Neural cell (in vitro differentiated cells): ENCODE data around the gene STPG3. TPM values are rescaled to one million over a fixed set of nuclear protein-coding genes. Genes with fewer than 3 reads are reported as not detected.

Source experiments
- H2AFZ ChIP-seq: fragments of 200-600, 300-800 bp; sonication (generic), shearing (Covaris generic); 2 replicates; pipeline ENCODE4 v1.6.0; 2014; ENCODE audit warnings: low read depth, mild to moderate bottlenecking, antibody characterized with exemption, low read length, moderate library complexity
- H3F3A ChIP-seq: fragments of 200-600 bp; shearing (Covaris generic); 2 replicates; pipeline ENCODE4 v1.6.1; 2016; ENCODE audit warnings: mild to moderate bottlenecking, moderate library complexity, mixed read lengths, antibody characterized with exemption, low read length; ENCODE audit not compliant: insufficient read depth, poor library complexity, severe bottlenecking
- H3K27ac ChIP-seq: fragments of 200-600, 300-800 bp; sonication (generic), shearing (Covaris generic); 2 replicates; pipeline ENCODE4 v1.5.1; 2014; ENCODE audit warnings: mild to moderate bottlenecking, low read length, moderate library complexity
- H3K27me3 ChIP-seq: fragments of 300-800, 200-600 bp; sonication (generic), shearing (Covaris generic); 2 replicates; pipeline ENCODE4 v1.6.0; 2014; ENCODE audit warnings: mild to moderate bottlenecking, low read depth, low read length, moderate library complexity; ENCODE audit not compliant: insufficient read depth
- H3K36me3 ChIP-seq: fragments of 300-800, 200-600 bp; sonication (generic), shearing (Covaris generic); 2 replicates; pipeline ENCODE4 v1.5.1; 2014; ENCODE audit warnings: mild to moderate bottlenecking, antibody characterized with exemption, low read length, moderate library complexity; ENCODE audit not compliant: insufficient read depth
- H3K4me2 ChIP-seq: fragments of 300-800, 200-600 bp; sonication (generic), shearing (Covaris generic); 2 replicates; pipeline ENCODE4 v1.6.0; 2014; ENCODE audit warnings: mild to moderate bottlenecking, low read length
- H3K4me3 ChIP-seq: fragments of 300-800, 200-600 bp; sonication (generic), shearing (Covaris generic); 2 replicates; pipeline ENCODE4 v1.5.1; 2014; ENCODE audit warnings: mild to moderate bottlenecking, low read length, moderate library complexity
- H3K79me2 ChIP-seq: fragments of 200-600 bp; shearing (Covaris generic); replicated peaks from 2 replicates; pipeline ENCODE4 v1.6.0; 2014; ENCODE audit warnings: mild to moderate bottlenecking, low read length, moderate library complexity; ENCODE audit not compliant: insufficient read depth
- H3K9ac ChIP-seq: fragments of 300-800, 200-600 bp; sonication (generic), shearing (Covaris generic); 2 replicates; pipeline ENCODE4 v1.6.1; 2016; ENCODE audit warnings: mild to moderate bottlenecking, low read length, mixed read lengths
- H3K9me2 ChIP-seq: fragments of 200-600 bp; shearing (Covaris generic); 2 replicates; pipeline ENCODE4 v1.6.1; 2016; ENCODE audit warnings: mild to moderate bottlenecking, low read length, mixed read lengths; ENCODE audit not compliant: insufficient read depth
- H3K9me3 ChIP-seq: fragments of 200-600, 300-800 bp; sonication (generic), shearing (Covaris generic); 2 replicates; pipeline ENCODE4 v1.6.1; 2016; ENCODE audit warnings: mild to moderate bottlenecking, mixed run types, low read length, moderate library complexity, mixed read lengths
- H4K20me1 ChIP-seq: fragments of 200-600 bp; shearing (Covaris generic); 2 replicates; pipeline ENCODE4 v1.6.1; 2016; ENCODE audit warnings: mild to moderate bottlenecking, mixed run types; ENCODE audit not compliant: insufficient read depth
- EP300 ChIP-seq: fragments of 450-650 bp; conservative IDR thresholded peaks from 2 replicates; pipeline ENCODE4 v1.6.1; 2014; ENCODE audit warnings: antibody characterized with exemption, mild to moderate bottlenecking, moderate library complexity; ENCODE audit not compliant: poor library complexity, severe bottlenecking
- EZH2 ChIP-seq: fragments of 200-600, 300-800 bp; shearing (Covaris generic), sonication (generic); IDR thresholded peaks from 2 replicates; pipeline ENCODE4 v1.6.1; 2014; ENCODE audit warnings: antibody characterized with exemption, low read length, borderline replicate concordance, mild to moderate bottlenecking; ENCODE audit not compliant: insufficient read depth, poor library complexity, severe bottlenecking
- MXI1 ChIP-seq: fragments of 450-650 bp; conservative IDR thresholded peaks from 2 replicates; pipeline ENCODE4 v1.6.1; 2014; ENCODE audit warnings: antibody characterized with exemption, mild to moderate bottlenecking; ENCODE audit not compliant: poor library complexity, severe bottlenecking
- POLR2AphosphoS5 ChIP-seq: IDR thresholded peaks from 2 replicates; pipeline ENCODE4 v1.6.1; 2012
- RAD21 ChIP-seq: fragments of 450-650 bp; conservative IDR thresholded peaks from 2 replicates; pipeline ENCODE4 v1.6.1; 2014; ENCODE audit warnings: antibody characterized with exemption, mild to moderate bottlenecking, moderate library complexity
- SMC3 ChIP-seq: fragments of 450-650 bp; conservative IDR thresholded peaks from 2 replicates; pipeline ENCODE4 v1.6.1; 2014; ENCODE audit warnings: antibody characterized with exemption, mild to moderate bottlenecking, moderate library complexity; ENCODE audit not compliant: poor library complexity
- TAF1 ChIP-seq: IDR thresholded peaks from 2 replicates; pipeline ENCODE4 v1.6.1; 2012; ENCODE audit warnings: low read depth
- polyA plus RNA-seq: library from polyadenylated mRNA; depleted of rRNA; stranded (reverse); fragments of >200 nt; gene quantifications from 2 replicates; pipeline ENCODE4 v1.2.3, GENCODE V29; 2014
- TF ChIP-seq, protein P1 (sequence below): IDR thresholded peaks from 2 replicates; pipeline ENCODE4 v1.6.1; 2012; ENCODE audit warnings: borderline replicate concordance
- TF ChIP-seq, protein P2 (sequence below): fragments of 450-650 bp; IDR thresholded peaks from 2 replicates; pipeline ENCODE4 v1.5.1; 2014; ENCODE audit warnings: antibody characterized with exemption, mild to moderate bottlenecking, moderate library complexity; ENCODE audit not compliant: poor library complexity, severe bottlenecking

Gene STPG3
- polyA plus RNA-seq, 1 donor from 2014 or later: not detected

DNA sequence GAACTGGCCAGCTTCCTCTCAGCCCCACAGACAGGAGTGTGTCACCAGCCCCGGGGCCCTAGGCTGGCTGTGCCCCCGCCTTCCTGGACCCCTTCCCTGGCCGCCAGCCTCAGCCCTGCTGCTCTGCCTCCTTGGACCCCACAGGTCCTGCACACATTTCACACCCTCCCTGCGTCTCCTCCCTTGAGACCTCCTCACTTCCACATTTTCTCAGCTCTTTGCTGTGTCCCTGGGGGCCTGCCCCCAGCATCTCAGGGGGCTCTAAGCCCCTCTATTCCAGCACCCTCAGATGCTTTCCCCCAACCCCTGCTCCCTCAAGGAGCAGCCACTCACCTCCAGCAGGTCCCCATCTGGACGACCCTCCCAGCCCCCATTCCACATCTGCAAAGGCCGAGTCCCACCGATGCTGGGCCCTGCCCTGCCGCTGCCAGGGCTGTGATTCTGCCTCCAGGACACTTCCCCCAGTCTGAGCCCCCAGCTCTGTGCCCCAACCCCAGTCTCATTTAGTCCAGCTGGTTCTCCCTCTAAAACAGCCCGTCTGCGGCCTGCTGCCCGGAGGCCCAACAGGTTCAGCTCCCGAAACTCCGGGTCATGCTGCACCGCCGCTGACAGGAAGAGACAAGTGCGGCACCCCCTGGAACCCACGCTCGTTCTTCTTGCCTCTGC lies 16.2 kb upstream of the STPG3 start:
- no peak overlapping the region for H3K27ac ChIP-seq
- H3K9ac ChIP-seq: no peak overlapping the region
- no peaks in the 10 kb centered on the region for H3K79me2 ChIP-seq
- no peaks in the 10 kb centered on the region for H3K9me3 ChIP-seq
- no peak overlapping the region for H3K4me2 ChIP-seq
- no peaks in the 10 kb centered on the region for H4K20me1 ChIP-seq
- H3F3A ChIP-seq: no peaks in the 10 kb centered on the region
- H2AFZ ChIP-seq: no peak overlapping the region
- TF ChIP-seq MXI1 (no peak), POLR2AphosphoS5 (no peak), EZH2 (no peak), SMC3 (no peak), TAF1 (no peak), EP300 (no peak), RAD21 (no peak)
- TF ChIP-seq, protein P1, sequence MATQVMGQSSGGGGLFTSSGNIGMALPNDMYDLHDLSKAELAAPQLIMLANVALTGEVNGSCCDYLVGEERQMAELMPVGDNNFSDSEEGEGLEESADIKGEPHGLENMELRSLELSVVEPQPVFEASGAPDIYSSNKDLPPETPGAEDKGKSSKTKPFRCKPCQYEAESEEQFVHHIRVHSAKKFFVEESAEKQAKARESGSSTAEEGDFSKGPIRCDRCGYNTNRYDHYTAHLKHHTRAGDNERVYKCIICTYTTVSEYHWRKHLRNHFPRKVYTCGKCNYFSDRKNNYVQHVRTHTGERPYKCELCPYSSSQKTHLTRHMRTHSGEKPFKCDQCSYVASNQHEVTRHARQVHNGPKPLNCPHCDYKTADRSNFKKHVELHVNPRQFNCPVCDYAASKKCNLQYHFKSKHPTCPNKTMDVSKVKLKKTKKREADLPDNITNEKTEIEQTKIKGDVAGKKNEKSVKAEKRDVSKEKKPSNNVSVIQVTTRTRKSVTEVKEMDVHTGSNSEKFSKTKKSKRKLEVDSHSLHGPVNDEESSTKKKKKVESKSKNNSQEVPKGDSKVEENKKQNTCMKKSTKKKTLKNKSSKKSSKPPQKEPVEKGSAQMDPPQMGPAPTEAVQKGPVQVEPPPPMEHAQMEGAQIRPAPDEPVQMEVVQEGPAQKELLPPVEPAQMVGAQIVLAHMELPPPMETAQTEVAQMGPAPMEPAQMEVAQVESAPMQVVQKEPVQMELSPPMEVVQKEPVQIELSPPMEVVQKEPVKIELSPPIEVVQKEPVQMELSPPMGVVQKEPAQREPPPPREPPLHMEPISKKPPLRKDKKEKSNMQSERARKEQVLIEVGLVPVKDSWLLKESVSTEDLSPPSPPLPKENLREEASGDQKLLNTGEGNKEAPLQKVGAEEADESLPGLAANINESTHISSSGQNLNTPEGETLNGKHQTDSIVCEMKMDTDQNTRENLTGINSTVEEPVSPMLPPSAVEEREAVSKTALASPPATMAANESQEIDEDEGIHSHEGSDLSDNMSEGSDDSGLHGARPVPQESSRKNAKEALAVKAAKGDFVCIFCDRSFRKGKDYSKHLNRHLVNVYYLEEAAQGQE: no peak
- TF ChIP-seq, protein P2, sequence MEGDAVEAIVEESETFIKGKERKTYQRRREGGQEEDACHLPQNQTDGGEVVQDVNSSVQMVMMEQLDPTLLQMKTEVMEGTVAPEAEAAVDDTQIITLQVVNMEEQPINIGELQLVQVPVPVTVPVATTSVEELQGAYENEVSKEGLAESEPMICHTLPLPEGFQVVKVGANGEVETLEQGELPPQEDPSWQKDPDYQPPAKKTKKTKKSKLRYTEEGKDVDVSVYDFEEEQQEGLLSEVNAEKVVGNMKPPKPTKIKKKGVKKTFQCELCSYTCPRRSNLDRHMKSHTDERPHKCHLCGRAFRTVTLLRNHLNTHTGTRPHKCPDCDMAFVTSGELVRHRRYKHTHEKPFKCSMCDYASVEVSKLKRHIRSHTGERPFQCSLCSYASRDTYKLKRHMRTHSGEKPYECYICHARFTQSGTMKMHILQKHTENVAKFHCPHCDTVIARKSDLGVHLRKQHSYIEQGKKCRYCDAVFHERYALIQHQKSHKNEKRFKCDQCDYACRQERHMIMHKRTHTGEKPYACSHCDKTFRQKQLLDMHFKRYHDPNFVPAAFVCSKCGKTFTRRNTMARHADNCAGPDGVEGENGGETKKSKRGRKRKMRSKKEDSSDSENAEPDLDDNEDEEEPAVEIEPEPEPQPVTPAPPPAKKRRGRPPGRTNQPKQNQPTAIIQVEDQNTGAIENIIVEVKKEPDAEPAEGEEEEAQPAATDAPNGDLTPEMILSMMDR: no peak
- no peaks in the 10 kb centered on the region for H3K9me2 ChIP-seq
- H3K36me3 ChIP-seq: no peaks in the 10 kb centered on the region
- no peaks in the 10 kb centered on the region for H3K27me3 ChIP-seq
- H3K4me3 ChIP-seq: no peak overlapping the region

DNA sequence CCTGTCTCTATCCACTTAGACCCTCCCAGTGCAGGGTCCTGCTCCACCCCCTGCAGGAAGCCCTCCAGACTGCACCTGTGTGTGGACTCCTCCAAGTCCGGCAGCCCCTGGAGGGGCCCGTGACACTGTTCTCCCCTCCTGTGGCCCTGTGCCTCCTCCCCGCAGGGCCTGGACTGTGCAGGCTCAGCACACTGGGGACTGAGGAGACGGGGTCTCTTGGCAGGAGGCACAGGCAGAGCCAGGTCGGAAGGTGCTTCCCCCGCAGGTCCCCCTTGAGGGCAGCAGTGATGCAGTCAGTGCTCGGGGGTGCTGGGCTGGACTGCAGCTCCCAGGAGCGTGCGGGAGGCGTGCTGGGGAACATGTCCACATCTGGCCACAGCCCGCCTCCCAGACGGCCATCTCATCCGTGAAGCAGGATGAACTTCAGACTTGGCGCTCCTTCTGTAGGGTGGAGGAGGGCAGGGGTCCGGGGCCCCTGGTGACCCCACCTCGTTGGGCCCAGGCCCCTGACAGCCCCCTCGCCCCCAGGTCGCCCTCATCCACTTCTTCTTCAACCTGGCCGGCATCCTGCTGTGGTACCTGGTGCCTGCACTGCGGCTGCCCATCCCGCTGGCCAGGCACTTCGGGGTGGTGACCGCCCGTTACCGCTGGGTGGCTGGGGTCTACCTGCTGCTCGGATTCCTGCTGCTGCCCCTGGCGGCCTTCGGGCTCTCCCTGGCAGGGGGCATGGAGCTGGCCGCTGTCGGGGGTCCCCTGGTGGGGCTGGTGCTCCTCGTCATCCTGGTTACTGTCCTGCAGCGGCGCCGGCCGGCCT lies 15.5 kb upstream of the STPG3 start:
- H4K20me1 ChIP-seq: no peaks in the 10 kb centered on the region
- H2AFZ ChIP-seq: no peak overlapping the region
- no peak overlapping the region for H3K4me3 ChIP-seq
- H3K36me3 ChIP-seq: no peaks in the 10 kb centered on the region
- no peaks in the 10 kb centered on the region for H3K9me3 ChIP-seq
- H3K79me2 ChIP-seq: no peaks in the 10 kb centered on the region
- H3F3A ChIP-seq: no peaks in the 10 kb centered on the region
- no peak for TF ChIP-seq EP300
- TF ChIP-seq, protein P1: no peak
- no peak for TF ChIP-seq EZH2
- no peak for TF ChIP-seq POLR2AphosphoS5
- no peak for TF ChIP-seq RAD21
- no peaks in the 10 kb centered on the region for H3K27me3 ChIP-seq
- H3K4me2 ChIP-seq: no peak overlapping the region
- no peak overlapping the region for H3K27ac ChIP-seq
- no peaks in the 10 kb centered on the region for H3K9me2 ChIP-seq
- H3K9ac ChIP-seq: no peak overlapping the region
